Stimulated activated CD8-positive, alpha-beta memory T cell treated with anti-CD3 and anti-CD28 coated beads, Interleukin-7, amount 100 ng/mL, for 24 hours (primary cell): ENCODE results near the gene NLRC3.

Source experiments
- DNase-seq: peaks from one replicate; pipeline ENCODE4 v3.0.0-alpha.2; 2020; ENCODE audit warnings: low read depth

NLRC3 gene

GRCh38 chr16:3580251-3580651, 3.0 kb upstream of the NLRC3 start:
- DNase-seq: no peak

- no peak for DNase-seq
Measured at GRCh38 chr16:3579776-3580175, 2.6 kb upstream of the NLRC3 start.

GRCh38 chr16:3578610-3579551, 1.7 kb upstream of the NLRC3 start:
- peak; percentile 43 for DNase-seq

DNA sequence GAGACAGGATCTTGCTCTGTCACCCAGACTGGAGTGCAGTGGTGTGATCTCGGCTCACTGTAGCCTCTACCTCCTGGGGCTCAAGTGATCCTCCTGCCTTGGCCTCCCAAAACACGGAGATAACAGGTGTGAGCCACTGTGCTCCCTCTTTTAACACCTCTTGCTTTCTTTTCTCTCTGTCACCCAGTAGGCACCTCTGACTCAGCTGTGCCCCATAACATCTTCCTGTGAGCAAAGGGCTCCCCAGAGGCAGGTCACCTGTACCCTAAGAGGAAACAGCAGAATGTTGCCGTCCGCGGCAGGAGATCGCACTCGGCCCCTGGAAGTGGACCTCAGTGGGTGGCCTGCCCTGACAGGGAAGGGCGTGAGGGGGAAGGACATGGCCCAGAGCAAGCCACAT, 918 bp upstream of the NLRC3 start:
- DNase-seq: no peak

- DNase-seq: no peak
Measured at GRCh38 chr16:3576211-3576610, 992 bp downstream of the NLRC3 start.

DNA sequence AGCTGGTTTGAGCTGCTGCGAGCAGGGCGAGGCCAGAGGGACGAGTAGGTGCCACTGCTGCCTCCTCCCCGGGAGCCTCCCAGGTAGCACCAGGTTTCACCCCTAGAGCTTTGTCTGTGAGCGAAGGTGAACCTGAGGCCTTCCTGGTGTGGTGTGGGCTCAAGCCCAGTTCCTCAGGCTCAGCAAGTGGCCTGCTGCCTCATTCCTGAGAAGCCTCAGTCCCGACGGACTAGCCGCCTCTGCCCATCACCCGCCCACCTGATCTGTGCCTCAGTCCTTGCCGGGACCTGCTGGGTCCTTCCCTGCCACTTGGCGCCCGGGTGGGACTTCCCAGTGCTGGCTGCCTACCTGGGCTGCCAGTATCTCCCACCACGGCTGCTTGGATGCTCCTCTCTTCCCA, 1.7 kb downstream of the NLRC3 start:
- DNase-seq: no peak

DNA sequence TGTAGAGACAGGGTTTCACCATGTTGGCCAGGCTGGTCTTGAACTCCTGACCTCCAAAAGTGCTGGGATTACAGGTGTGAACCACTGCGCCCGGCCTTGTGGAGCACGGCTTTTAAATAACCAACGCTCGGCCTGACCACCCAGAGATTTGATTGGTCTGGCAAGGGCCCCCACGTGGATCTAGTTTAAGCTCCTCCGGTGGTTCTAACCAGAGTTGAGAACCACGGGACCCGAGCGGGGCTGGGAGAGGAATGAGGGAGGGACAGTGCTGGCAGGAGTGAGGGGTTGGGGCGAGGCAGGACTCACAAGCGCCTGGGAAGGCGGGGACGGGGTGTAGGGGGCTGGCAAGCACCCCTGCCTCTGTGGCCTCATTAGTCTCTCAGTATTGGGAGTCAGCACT, 3.0 kb downstream of the NLRC3 start:
- DNase-seq: no peak

GRCh38 chr16:3573146-3573815, 3.9 kb downstream of the NLRC3 start:
- no peak for DNase-seq

- DNase-seq: no peak
Measured at GRCh38 chr16:3570420-3571062, 6.7 kb downstream of the NLRC3 start.

- no peak for DNase-seq
Measured at GRCh38 chr16:3569851-3570250, 7.4 kb downstream of the NLRC3 start.

DNA sequence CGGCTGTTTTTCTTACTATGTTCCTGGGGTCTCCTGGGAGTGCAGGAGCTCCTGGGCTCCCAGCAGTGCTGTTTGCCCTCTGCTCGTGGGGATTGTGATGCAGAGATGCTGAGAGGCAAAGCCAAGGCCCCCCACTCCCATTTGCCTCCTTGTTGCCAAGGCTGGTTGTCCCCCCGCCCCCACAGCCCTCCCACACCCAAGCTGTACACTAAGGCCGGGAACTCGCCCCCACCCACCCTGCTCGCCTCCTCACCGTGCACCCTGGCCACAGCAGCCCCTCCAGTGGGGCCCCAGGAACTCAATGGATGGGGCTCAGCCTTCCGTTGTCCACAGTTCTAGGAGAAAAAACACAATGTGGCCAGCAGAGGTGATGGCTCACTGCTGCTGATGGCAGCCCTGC, 10.2 kb downstream of the NLRC3 start:
- DNase-seq: no peak

DNA sequence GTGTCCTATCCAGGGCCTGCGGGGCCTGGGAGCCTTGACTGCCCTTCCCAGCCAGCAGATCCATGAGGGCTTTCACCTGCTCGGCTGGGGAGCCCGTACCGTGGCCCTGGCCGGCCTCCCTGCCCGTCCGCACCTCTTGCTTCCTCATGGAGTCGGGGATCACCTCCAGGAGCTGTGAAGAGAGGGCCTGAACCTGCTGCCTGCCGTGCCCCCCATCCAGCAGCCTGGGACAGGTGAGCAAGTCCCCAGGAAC, 12.4 kb downstream of the NLRC3 start:
- no peak for DNase-seq

DNA sequence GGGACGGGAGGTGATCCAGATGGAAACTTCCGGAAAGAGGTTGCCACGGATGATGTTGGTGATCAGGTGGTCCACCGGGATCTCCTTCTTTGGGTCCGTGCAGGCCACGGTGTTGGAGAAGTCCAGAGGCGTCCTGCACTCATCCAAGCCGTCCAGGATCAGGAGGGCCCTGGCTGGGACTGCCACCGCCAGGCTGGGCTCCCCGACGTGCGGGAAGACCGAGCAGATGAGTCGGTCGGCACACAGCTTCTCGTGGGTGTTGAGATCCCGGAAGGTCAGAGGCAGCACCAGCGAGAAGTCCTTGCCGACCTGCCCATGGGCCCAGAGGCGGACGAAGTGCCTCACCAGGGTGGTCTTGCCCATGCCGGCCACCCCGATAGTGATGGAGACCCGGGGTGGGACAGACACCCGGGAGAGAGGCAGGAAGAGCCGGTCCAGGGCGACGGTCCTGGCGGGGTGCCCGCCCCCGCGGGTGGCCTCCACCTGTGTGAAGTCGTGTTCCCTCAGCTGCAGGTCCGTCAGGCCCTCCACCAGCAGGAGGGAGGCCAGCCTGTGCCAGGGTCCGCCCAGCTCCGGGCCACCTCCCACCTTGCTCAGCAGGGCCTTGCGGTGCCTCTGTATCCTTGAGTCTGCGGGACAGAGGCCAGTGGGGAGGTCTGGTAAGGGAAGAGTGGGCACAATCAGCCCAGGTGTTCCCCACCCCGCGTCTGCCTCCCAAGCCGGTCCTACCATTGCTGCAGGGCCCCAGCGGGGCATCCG, 12.9 kb downstream of the NLRC3 start:
- no peak for DNase-seq

DNA sequence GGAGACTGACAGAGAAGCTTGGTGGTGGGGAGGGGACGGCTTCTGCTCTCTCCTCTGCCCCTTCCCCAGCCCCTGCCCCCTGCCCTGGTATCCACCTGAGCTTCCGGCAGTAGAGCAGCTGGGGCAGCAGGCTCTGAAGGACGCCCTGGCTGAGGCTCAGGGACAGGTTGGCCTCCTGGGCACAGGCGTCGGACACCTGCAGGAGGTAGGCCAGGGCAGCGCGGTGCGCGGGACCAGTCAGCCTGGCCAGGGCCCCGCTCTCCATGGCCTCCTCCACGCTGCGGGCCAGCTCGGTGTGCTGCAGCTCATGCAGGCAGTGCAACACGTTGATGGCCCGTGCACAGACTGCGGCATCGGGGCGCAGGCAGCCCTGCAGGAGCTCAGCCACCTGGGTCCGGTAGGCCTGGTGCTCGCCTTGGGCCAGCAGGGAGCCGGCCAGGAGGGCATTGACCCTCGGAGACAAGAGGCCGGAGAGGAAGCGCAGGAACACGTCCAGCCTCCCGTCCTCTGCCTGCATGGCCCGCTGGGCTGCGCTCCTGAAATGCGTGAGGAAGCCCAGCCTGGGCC, 14.2 kb downstream of the NLRC3 start:
- no peak for DNase-seq

GRCh38 chr16:3561626-3562025, 15.6 kb downstream of the NLRC3 start:
- DNase-seq: no peak

DNA sequence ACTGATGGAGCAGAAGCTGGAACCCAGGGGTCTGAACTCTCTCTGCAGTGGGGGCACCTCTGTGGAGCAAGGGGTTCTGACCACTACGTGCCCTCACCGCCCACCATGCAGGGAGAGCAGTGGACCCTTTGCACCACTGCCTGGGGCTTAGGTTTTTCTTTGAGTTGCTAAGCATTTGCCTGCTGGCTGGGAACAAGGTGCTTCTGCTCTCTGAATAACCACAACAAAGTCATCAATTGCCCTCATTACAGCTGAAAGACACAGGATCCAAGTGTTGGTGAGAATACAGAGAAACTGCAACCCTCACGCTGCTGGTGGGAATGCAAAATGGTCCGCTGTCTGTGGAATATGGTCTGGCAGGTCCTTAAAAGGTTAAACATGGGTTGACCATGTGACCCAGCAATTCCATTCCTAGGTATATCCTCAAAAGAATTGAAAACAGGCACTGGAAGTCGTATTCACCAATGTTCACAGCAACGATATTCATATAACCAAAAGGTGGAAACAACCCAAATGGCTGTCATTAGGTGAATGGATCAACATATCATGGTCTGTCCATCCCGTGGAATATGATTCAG, 22.8 kb downstream of the NLRC3 start:
- no peak for DNase-seq

DNA sequence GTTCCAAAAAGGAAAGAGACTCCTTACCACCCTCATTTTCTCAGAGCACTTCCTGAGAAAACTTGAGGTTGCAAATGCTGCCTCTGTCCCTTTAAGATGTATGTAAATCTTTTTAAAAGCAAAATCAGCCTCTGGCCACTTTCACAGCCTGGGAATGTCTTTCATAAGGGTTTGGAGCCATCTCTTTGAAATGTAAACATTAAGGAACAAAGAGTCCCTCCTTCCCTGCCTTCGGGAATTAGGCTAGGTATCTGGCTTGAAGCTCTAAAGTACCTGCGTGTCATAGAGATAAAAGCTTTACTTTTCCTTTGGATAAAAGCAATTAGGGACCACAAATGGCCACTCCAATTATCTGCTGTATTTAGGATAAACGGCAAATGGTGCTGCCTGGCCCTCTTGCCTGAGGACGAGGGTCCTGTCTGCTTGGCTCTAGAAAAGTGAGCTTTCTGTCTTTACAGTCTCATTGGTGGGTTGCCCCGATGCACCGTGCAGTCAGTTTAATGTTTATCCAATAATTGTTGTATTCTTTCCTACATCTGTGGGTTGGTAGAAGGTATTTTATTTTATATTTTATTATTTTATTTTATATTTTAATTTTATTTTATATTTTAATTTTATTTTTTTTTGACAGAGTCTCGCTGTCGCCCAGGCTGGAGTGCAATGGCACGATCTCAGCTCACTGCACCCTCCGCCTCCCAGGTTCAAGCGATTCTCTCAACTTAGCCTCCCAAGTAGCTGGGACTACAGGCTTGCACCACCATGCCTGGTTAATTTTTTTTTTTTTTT, 23.9 kb downstream of the NLRC3 start:
- DNase-seq: no peak

DNA sequence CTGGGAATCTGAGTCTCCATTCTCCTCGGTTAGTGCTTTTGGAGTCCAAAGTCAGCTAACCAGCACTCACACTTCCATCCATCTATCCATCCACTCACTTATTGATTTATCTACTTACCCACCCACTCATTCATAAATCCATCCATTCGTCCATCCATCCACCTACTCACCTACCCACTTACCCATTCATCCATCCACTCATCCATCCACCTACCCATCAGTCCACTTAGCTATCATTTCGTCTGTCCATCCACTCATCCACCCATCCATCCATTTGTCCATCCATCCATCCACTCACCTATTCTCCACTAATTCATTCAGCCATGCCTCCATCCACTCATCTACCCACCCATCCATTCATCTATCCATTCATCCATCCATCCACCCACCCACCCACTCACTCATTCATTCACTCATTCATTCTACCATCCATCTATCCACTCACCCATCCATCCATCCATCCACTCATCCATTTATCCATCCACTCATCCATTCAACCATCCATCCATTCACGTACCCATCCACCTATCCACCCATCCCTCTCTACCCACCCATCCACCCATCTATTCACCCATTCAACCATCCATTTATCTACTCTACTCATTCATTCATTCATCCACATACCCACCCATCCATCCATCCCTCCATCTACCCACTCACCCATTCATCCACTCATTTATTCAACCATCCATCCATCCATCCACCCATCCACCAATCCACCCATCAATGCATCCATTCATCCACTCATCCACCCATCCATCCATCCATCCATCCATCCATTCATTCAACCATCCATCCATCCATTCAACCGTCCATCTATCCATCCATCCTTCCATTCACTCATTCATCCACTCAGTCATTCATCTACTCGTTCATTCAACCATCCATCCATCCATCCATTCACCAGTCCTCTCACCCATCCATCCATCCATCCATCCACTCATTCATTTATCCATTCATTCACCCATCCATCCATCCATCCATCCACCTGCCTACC, 26.1 kb downstream of the NLRC3 start:
- DNase-seq: no peak

GRCh38 chr16:3549906-3550305, 27.3 kb downstream of the NLRC3 start:
- DNase-seq: no peak

DNA sequence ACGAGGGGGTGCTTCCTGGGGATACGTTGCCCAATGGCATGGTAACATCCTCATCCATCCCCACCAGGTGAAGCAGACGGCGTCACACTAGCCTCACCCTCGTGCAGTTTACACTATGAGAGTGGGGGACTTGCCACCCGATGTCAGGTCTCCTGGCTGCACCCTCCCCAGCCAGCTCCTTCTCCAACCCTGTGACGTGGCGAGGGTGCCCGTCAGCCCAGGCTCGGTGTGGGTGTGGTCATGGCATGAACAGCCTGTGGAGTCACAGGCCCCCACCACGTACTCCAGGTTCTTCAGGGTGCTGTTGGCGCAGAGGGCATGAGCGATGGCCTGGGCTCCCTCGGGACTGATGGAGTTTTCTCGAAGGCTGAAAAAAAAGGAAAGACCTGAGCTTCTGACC, 28.3 kb downstream of the NLRC3 start:
- DNase-seq: no peak
